ENCODE results near the gene TPCN1.

TPCN1 gene

DNA sequence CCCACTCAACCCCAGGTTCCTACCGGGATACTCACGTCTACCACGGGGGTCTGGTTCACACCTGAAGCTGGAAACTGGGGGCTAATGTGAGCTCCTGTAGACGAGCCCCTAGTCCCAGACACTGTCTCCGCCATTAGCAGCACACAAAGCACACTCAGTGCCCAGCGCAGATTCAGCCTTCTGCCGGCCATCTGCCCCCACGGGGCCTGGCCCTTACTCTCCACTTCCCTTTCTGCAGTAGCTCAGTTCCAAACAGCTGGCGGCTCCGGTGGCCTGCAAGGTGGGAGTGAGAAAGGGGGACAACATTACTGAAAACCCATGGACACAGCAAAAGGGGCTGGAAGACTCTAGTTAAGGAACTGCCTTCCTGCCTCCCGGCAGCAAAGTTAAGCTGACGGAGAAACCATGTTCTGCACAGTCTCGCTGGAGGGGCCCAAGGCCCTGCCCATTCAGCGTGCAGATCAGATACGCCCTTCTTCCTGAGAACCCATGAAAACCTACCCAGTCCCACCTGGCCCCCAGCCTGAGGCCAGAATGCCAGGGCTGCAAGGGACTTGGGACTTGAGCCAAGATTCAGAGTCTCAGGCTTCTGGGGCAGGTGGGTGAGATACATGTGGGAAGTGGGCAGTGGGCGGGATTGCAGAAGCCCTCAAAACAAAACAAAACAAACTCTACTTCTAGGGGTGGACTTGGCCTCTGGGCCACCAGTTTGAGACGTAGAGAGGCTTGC is 111.6 kb downstream of the TPCN1 start:
- Histone ChIP-seq H3K27ac (no peak overlapping the region), H3K9ac (ENCODE audit: insufficient read length) (no peak overlapping the region), H3K9me3 (ENCODE audit: low read depth, low read length) (no peaks in the 10 kb centered on the region), H3K36me3 (ENCODE audit: insufficient read depth, low read length) (no peaks in the 10 kb centered on the region), H3K4me3 (no peak overlapping the region)
- TF ChIP-seq FOXP2 (optimal IDR thresholded peaks at IDR 0.05; ENCODE audit: control extremely low read depth, extremely low read length, insufficient read depth): no peak
- TF ChIP-seq EZH2 (IDR thresholded peaks at IDR 0.05): no peak
- TF ChIP-seq POLR2AphosphoS5 (IDR thresholded peaks at IDR 0.05; ENCODE audit: borderline replicate concordance, low read depth, low read length): no peak
- no peak for DNase-seq (ENCODE audit: low read depth, low spot score)

DNA sequence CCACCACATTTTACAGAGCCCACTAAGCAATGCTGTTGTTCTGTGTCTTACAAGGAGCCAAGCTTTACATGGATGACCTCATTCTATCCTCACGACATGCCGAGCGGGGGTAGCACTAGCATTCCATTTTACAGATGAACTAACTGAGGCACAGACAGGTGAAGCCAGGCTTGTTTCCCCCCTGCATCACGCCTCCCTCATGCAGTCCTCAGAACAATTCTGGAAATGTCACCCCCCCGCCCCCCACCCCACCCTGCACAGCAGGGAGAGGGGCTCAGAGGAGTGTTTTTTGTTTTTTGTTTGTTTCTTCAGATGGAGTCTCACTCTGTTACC is 112.1 kb downstream of the TPCN1 start:
- Histone ChIP-seq H3K9me3 (ENCODE audit: low read depth, low read length) (no peaks in the 10 kb centered on the region), H3K4me3 (no peak overlapping the region), H3K9ac (ENCODE audit: insufficient read length) (no peak overlapping the region), H3K36me3 (ENCODE audit: insufficient read depth, low read length) (no peaks in the 10 kb centered on the region), H3K27ac (no peak overlapping the region)
- no peak for TF ChIP-seq FOXP2 (optimal IDR thresholded peaks at IDR 0.05; ENCODE audit: control extremely low read depth, extremely low read length, insufficient read depth)
- no peak for TF ChIP-seq POLR2AphosphoS5 (IDR thresholded peaks at IDR 0.05; ENCODE audit: borderline replicate concordance, low read depth, low read length)
- TF ChIP-seq EZH2 (IDR thresholded peaks at IDR 0.05): no peak
- no peak for DNase-seq (ENCODE audit: low read depth, low spot score)

DNA sequence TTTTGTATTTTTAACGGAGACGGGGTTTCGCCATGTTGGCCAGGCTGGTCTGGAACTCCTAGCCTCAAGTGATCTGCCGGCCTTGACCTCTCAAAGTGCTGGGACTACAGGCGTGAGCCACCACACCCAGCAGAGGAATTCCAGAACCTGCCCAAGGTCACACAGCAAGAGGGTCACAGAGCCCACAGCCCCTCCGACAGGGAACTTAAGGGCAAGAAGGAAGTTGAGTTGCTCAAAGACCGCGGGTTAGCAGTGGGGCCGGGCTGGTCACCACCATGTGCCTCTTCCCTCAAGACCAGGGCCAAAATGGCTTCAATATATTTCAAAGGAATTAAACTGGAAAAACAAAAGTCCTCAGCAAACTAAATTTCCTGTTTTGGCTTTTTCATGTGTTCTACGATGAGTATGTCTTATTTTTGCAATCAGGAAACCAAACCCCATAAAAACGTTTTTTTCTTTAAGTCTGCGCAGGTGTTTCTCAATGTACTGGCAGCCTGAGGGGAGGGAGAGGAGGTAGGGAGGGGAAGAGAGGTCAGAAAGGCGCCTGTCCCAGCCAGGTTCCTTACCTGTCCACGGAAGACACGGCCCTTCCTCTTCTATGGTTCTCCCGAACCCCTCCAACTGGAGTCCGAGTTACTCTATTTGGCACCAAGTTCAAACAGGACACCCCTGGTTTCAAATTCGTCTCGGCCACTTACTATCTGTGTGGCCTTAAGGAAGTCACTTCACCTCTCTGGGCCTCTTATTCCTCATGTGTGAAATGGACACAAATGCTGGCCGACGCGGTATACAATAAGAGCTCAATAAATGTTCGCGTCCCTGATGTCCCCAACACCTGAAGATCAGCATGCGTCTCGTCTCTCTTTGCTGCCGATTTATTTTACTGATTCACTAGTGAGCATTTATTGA is 112.9 kb downstream of the TPCN1 start:
- no peak for TF ChIP-seq POLR2AphosphoS5 (IDR thresholded peaks at IDR 0.05; ENCODE audit: borderline replicate concordance, low read depth, low read length)
- TF ChIP-seq EZH2 (IDR thresholded peaks at IDR 0.05): no peak
- no peak for TF ChIP-seq FOXP2 (optimal IDR thresholded peaks at IDR 0.05; ENCODE audit: control extremely low read depth, extremely low read length, insufficient read depth)
- DNase-seq (ENCODE audit: low read depth, low spot score): no peak
- Histone ChIP-seq H3K36me3 (ENCODE audit: insufficient read depth, low read length) (no peaks in the 10 kb centered on the region), H3K27ac (no peak overlapping the region), H3K9ac (ENCODE audit: insufficient read length) (peak overlapping the region; percentile 75), H3K9me3 (ENCODE audit: low read depth, low read length) (no peaks in the 10 kb centered on the region), H3K4me3 (peak overlapping the region; percentile 87)

DNA sequence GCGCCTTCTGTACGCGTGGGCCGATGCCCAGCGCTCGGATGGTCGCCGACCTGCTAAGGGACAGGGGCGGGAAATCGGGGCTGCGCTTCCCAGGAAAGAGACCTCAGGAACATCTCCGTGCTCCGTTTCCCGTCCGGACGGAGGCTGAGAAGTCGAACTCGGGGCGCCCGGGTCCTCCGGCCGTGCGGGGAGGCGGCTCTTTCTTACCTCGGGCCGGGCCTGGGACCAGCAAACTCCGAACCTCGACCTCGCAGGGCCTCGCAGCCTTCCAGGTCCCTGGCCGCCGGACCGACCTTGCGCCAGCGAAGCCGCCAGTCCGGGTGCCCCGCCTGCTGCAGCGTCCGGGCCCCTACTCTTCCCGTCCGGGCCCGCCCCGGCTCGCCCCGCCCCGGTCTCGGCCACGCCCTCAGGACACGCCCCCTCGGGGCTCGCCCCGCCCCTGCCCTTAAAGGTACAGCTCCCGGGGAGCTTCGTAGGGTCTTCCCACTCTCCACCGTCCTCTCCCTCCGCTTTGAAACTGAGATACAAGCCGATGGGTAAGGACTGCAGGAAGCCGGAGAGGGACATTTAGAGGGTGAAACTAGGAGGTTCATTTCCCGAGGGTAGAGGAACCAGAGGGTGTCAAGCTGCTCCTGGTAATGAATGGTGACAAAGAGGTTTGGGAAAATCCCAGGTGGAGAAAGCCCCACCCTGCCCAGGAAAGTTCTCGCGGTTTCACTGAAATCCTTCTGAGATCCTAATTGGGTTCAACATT is 113.7 kb downstream of the TPCN1 start, which contains the start of gene SLC8B1:
TSS of gene SLC8B1 (minus strand) at position 324 of the 754 bp plus-strand sequence. CDS start 2,231 bp downstream, outside the sequence.
- Histone ChIP-seq H3K36me3 (ENCODE audit: insufficient read depth, low read length) (no peaks in the 10 kb centered on the region), H3K4me3 (peak within 1 kb of the TSS; percentile 87), H3K9ac (ENCODE audit: insufficient read length) (peak within 1 kb of the TSS; percentile 75), H3K27ac (no peak within 1 kb of the TSS), H3K9me3 (ENCODE audit: low read depth, low read length) (no peaks in the 10 kb centered on the region)
- DNase-seq (ENCODE audit: low read depth, low spot score): no peak
- TF ChIP-seq EZH2 (IDR thresholded peaks at IDR 0.05) (no peak), POLR2AphosphoS5 (IDR thresholded peaks at IDR 0.05; ENCODE audit: borderline replicate concordance, low read depth, low read length) (peak; percentile 67; the same call in 1 of the 2 replicates), FOXP2 (optimal IDR thresholded peaks at IDR 0.05; ENCODE audit: control extremely low read depth, extremely low read length, insufficient read depth) (no peak)

DNA sequence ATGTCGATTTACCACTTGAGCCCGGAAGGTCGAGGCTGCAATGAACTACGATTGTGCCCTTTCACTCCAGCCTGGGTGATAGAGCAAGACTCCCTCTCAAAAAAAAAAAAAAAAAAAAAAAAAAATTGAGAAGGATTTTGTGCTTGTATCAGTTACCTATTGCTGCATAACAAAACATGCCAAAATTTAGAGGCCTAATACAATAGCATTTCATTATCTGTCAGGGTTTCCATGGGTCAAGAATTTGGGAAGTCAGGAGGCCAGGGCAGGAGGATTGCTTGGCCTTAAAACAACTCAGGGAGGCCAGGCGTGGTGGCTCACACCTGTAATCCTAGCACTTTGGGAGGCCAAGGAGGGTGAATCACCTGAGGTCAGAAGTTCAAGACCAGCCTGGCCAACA is 118.3 kb downstream of the TPCN1 start:
- no peak for DNase-seq (ENCODE audit: low read depth, low spot score)
- H3K27ac ChIP-seq: no peak overlapping the region
- no peak overlapping the region for H3K9ac ChIP-seq (ENCODE audit: insufficient read length)
- H3K36me3 ChIP-seq (ENCODE audit: insufficient read depth, low read length): no peaks in the 10 kb centered on the region
- H3K4me3 ChIP-seq: no peak overlapping the region
- no peaks in the 10 kb centered on the region for H3K9me3 ChIP-seq (ENCODE audit: low read depth, low read length)
- TF ChIP-seq EZH2 (IDR thresholded peaks at IDR 0.05): no peak
- TF ChIP-seq POLR2AphosphoS5 (IDR thresholded peaks at IDR 0.05; ENCODE audit: borderline replicate concordance, low read depth, low read length): no peak
- TF ChIP-seq FOXP2 (optimal IDR thresholded peaks at IDR 0.05; ENCODE audit: control extremely low read depth, extremely low read length, insufficient read depth): no peak

DNA sequence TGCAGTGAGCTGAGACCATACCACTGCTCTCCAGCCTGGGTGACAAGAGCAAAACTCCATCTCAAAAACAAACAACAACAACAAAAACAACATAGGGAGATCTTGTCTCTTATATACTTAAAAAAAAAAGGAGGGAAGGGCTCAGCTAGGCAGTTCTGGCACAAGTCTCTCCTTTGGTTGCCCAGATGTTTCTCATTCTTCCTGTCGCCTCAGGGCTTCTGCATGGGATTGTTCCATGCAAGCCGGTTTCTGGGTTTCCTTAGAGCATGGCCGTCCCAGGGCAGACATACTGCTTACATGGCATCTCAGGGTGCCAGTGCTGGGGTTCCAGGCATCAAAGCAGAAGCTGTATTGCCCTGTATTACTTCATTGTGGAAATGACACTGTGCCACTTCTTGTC is 118.8 kb downstream of the TPCN1 start:
- no peaks in the 10 kb centered on the region for H3K9me3 ChIP-seq (ENCODE audit: low read depth, low read length)
- H3K4me3 ChIP-seq: no peak overlapping the region
- DNase-seq (ENCODE audit: low read depth, low spot score): peak; percentile 44
- no peak overlapping the region for H3K27ac ChIP-seq
- no peaks in the 10 kb centered on the region for H3K36me3 ChIP-seq (ENCODE audit: insufficient read depth, low read length)
- H3K9ac ChIP-seq (ENCODE audit: insufficient read length): no peak overlapping the region
- TF ChIP-seq FOXP2 (optimal IDR thresholded peaks at IDR 0.05; ENCODE audit: control extremely low read depth, extremely low read length, insufficient read depth): no peak
- TF ChIP-seq EZH2 (IDR thresholded peaks at IDR 0.05): no peak
- no peak for TF ChIP-seq POLR2AphosphoS5 (IDR thresholded peaks at IDR 0.05; ENCODE audit: borderline replicate concordance, low read depth, low read length)

DNA sequence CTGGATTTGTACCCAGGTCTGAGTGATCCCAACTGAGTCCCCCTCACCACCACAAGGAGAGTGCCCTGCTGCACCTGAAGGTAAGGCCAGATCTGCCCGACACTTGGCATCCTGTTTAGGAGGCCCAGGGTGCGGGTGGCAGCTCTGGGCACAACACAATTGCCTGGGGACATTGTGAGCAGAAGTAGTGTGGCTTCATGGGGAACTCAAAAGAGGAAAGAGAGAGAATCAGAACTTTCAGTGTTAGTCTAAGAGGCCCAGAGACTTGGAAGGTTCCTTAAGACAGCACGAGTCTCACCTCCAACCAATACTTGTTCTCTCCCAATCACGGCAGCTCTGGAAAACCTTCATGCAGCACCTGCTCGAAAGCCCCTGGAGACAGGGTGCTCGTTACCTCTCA is 120.3 kb downstream of the TPCN1 start:
- H3K9ac ChIP-seq (ENCODE audit: insufficient read length): no peak overlapping the region
- DNase-seq (ENCODE audit: low read depth, low spot score): no peak
- TF ChIP-seq EZH2 (IDR thresholded peaks at IDR 0.05) (no peak), FOXP2 (optimal IDR thresholded peaks at IDR 0.05; ENCODE audit: control extremely low read depth, extremely low read length, insufficient read depth) (no peak), POLR2AphosphoS5 (IDR thresholded peaks at IDR 0.05; ENCODE audit: borderline replicate concordance, low read depth, low read length) (no peak)
- no peak overlapping the region for H3K27ac ChIP-seq
- H3K9me3 ChIP-seq (ENCODE audit: low read depth, low read length): no peaks in the 10 kb centered on the region
- no peak overlapping the region for H3K4me3 ChIP-seq
- no peaks in the 10 kb centered on the region for H3K36me3 ChIP-seq (ENCODE audit: insufficient read depth, low read length)

DNA sequence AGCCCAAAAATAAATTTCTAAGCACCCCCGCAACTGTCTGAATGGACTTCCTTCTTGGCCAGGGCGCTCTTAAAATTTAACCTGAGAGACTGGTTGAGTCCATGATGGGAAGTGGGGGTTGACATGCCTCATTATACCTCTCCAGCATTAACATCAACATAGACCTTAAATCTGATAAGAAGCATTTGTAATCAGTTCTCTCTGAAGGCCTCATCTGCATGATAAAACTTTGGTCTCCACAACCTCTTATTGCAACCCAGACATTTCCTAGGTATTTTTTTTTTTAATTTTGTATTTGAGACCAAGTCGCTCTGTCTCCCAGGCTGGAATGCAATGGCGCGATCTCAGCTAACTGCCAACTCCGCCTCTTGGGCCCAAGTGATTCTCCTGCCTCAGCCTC is 124.1 kb downstream of the TPCN1 start:
- DNase-seq (ENCODE audit: low read depth, low spot score): no peak
- Histone ChIP-seq H3K9ac (ENCODE audit: insufficient read length) (no peak overlapping the region), H3K27ac (no peak overlapping the region), H3K4me3 (no peak overlapping the region), H3K9me3 (ENCODE audit: low read depth, low read length) (no peaks in the 10 kb centered on the region), H3K36me3 (ENCODE audit: insufficient read depth, low read length) (no peaks in the 10 kb centered on the region)
- no peak for TF ChIP-seq FOXP2 (optimal IDR thresholded peaks at IDR 0.05; ENCODE audit: control extremely low read depth, extremely low read length, insufficient read depth)
